ENCODE measurements around the gene ADCY9.

ADCY9 gene

GRCh38 chr16:4097826-4098240, 18.4 kb downstream of the ADCY9 start:
- no peak for DNase-seq (ENCODE audit: low spot score)
- no peak for TF ChIP-seq CTCF (IDR thresholded peaks at IDR 0.05; ENCODE audit: borderline replicate concordance, control extremely low read depth, extremely low read depth, insufficient read depth, missing control alignments)
- in situ Hi-C loops (cut with MboI; ENCODE audit: low sequenced_read_pairs, unreplicated experiment) = no loop called here

- no peak for DNase-seq (ENCODE audit: low spot score)
- in situ Hi-C loops (cut with MboI; ENCODE audit: low sequenced_read_pairs, unreplicated experiment) = no loop called here
- TF ChIP-seq CTCF (IDR thresholded peaks at IDR 0.05; ENCODE audit: borderline replicate concordance, control extremely low read depth, extremely low read depth, insufficient read depth, missing control alignments) = no peak
These were observed 19.7 kb downstream of the ADCY9 start for GRCh38 chr16:4096509-4096908.

GRCh38 chr16:4094127-4094773, 22.0 kb downstream of the ADCY9 start:
- DNase-seq (ENCODE audit: low spot score) = no peak
- no peak for TF ChIP-seq CTCF (IDR thresholded peaks at IDR 0.05; ENCODE audit: borderline replicate concordance, control extremely low read depth, extremely low read depth, insufficient read depth, missing control alignments)
- in situ Hi-C loops (cut with MboI; ENCODE audit: low sequenced_read_pairs, unreplicated experiment) = no loop called here

GRCh38 chr16:4093495-4094126, 22.6 kb downstream of the ADCY9 start:
- no peak for DNase-seq (ENCODE audit: low spot score)
- in situ Hi-C loops (cut with MboI; ENCODE audit: low sequenced_read_pairs, unreplicated experiment) = no loop called here
- no peak for TF ChIP-seq CTCF (IDR thresholded peaks at IDR 0.05; ENCODE audit: borderline replicate concordance, control extremely low read depth, extremely low read depth, insufficient read depth, missing control alignments)

GRCh38 chr16:4092547-4093265, 23.5 kb downstream of the ADCY9 start:
- DNase-seq (ENCODE audit: low spot score) = no peak
- TF ChIP-seq CTCF (IDR thresholded peaks at IDR 0.05; ENCODE audit: borderline replicate concordance, control extremely low read depth, extremely low read depth, insufficient read depth, missing control alignments) = no peak
- in situ Hi-C loops (cut with MboI; ENCODE audit: low sequenced_read_pairs, unreplicated experiment) = no loop called here

GRCh38 chr16:4091240-4092012, 24.8 kb downstream of the ADCY9 start:
- no peak for DNase-seq (ENCODE audit: low spot score)
- in situ Hi-C loops (cut with MboI; ENCODE audit: low sequenced_read_pairs, unreplicated experiment) = no loop called here
- no peak for TF ChIP-seq CTCF (IDR thresholded peaks at IDR 0.05; ENCODE audit: borderline replicate concordance, control extremely low read depth, extremely low read depth, insufficient read depth, missing control alignments)
